GM19324 (cell line): Measurements from ENCODE around the gene BRIP1.
"Not testable (repeated sequence)": the region's sequence is repeated elsewhere in the genome, so short reads cannot be mapped to it uniquely, and the experiment has no call there.

Source experiments
- ATAC-seq: cut with Tn5 transposase; IDR thresholded peaks from one replicate; pipeline ENCODE4 v1.9.1; 2021; ENCODE audit warnings: mild to moderate bottlenecking, moderate library complexity; ENCODE audit not compliant: unreplicated experiment, low FRiP score

Gene BRIP1

GRCh38 chr17:61832463-61832862 is 30.9 kb downstream of the BRIP1 start:
- no peak for ATAC-seq

DNA sequence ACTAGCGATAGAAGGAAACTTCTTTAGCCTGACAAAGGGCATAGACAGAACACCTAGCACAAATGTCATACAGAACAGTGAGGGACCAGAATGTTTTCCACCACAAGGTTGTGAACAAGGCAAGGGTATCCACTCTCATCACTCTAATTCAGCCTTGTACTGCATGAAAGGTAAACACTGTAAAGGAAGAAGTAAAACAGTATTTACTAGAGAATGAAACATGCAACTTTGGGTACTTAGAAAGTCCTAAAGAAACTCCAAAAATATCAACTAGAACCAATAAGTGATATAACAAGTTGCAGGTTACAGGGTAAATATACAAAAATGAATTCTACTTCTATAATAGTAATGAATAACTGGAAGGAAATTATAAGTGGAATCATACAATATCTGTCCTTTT is 32.2 kb downstream of the BRIP1 start:
- no peak for ATAC-seq

DNA sequence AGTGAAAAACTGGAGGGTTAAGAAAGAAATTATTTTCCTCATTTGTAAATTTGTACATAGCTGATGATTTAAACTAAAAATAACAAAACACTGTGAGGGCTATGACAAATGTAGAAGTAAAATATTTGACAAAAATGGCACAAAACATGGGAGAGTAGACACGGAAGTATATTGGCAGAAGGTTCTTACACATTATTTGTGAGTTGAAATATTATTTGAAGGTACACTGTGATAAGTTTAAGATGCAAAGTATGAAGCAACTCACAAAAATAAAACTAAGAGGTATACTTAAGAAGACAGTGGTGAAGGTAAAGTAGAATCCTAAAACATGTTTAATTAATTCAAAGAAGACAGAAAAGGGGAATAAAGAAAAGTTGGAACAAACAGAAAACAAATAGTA is 34.6 kb downstream of the BRIP1 start:
- no peak for ATAC-seq

DNA sequence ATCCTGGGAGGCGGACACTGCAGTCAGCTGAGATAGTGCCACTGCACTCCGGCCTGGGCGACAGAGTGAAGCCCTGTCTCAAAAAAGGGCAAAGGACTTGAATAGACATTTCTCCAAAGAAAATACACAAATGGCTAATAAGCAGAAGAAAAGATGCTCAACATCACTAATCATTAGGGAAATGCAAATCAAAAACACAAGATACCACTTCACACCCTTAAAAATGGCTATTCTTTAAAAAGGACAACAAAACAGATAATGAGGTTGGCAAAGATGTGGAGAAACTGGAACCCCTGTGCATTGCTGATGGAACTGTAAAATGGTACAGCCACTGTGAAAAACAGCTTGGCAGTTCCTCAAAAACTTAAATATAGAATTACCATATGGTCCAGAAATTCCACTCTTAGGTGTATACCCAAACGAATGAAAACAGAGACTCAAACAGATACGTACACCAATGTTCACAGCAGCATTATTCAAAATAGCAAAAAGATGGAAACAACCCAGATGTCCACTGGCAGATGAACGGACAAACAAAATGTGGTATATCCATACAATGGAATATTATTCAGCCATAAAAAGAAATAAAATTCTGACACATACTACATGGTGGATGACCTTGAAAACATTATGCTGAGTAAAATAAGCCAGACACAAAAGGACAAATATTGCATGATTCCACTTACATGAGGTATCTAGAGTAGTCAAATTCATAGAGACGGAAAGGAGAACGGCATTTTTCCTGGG is 35.5 kb downstream of the BRIP1 start:
- ATAC-seq: no peak

GRCh38 chr17:61826866-61827265 is 36.5 kb downstream of the BRIP1 start:
- ATAC-seq: not testable (repeated sequence)

DNA sequence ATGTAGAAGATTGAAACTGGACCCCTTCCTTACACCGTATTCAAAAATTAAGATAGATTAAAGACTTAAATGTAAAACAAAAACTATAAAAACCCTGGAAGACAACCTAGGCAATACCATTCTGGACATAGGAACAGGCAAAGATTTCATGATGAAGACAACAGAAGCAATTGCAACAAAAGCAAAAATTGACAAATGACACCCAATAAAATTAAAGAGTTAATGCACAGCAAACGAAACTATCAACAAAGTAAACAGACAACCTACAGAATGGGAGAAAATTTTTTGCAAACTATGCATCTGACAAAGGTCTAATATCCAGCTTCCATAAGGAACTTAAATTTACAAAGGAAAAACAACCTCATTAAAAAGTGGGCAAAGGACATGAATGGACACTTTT is 37.1 kb downstream of the BRIP1 start:
- ATAC-seq: not testable (repeated sequence)

GRCh38 chr17:61825448-61826137 is 37.7 kb downstream of the BRIP1 start:
- ATAC-seq: no peak

DNA sequence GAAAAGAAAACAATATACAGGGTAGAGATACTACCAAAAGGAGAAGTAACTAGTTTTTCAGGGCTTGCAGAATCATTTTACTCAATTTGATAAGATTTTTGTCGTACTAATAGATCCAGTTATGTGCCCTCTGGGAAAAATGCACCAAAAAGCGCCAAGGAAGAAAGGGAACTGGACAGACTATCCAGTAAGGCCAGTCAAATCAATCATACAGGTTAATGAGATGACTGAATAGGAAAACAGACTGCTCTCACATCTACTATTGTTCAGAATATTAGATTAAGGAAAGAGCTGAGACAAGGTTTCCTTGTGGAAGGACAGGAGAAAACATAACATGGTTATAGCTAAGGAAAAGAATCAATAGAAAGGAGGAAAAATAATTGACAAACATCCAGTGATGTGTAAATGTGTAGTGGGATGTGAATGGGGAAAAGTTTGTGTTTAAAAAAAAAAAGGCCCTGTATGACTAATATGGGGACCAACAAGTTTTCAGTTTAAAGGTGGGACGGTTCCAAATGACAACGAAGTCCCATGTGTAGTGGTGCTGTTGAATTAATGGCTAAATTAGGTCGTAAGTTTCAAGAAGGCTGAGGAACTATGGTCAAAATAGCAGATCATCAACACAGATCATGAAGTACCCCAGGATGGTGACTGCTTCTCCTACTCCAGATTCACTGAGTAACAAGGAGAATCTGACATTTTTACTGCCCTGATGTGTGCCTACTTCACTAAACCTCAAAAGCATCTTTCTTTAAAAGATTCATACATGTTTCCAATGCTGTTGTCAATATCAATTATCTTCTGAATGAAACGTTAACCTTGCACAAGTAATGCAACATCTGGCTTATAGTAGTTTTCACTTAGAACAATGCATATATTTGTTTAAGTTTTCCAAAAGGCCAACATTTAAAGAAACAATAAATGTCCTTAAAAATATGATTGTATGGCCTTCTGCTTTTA is 40.7 kb downstream of the BRIP1 start:
- no peak for ATAC-seq

DNA sequence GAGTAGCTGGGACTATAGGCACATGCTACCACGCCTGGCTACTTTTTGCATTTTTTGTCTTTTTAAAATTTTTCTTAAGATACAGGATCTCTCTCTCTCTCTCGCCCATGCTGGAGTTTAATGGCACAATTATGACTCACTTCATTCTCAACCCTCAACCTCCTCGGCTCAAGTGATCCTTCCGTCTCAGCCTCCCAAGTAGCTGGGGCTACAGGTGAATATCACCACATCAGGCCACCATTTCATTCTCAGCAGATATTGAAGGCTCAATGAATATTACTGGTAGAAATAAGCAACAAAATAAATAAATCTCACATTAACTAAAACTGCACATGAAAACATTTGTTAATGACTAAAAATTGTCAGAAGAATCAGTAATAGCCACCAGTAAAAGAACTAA is 41.7 kb downstream of the BRIP1 start:
- ATAC-seq: no peak

- not testable (repeated sequence) for ATAC-seq
Measured at GRCh38 chr17:61819265-61819664, 44.1 kb downstream of the BRIP1 start.

- ATAC-seq: no peak
Measured at GRCh38 chr17:61818225-61818624, 45.1 kb downstream of the BRIP1 start.

GRCh38 chr17:61817452-61817851 is 45.9 kb downstream of the BRIP1 start:
- ATAC-seq: no peak

DNA sequence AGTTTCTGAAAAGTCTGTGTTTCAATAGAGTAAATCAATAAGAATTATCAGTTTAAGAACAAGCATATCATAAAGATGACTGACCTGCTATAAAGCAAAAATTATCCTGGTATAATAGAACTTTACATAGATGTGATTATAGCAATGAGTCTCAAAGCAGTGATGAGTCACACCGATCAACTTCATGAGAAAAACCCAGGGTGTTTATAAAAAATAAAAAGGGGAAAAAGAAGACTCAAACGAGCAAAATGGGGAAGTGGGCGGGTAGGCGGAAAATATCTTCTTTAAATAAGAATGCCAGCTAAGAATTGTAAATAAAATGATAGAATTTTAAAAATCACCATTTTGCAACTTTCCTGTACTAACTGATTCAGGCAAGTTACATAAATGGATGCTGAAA is 46.8 kb downstream of the BRIP1 start:
- no peak for ATAC-seq

DNA sequence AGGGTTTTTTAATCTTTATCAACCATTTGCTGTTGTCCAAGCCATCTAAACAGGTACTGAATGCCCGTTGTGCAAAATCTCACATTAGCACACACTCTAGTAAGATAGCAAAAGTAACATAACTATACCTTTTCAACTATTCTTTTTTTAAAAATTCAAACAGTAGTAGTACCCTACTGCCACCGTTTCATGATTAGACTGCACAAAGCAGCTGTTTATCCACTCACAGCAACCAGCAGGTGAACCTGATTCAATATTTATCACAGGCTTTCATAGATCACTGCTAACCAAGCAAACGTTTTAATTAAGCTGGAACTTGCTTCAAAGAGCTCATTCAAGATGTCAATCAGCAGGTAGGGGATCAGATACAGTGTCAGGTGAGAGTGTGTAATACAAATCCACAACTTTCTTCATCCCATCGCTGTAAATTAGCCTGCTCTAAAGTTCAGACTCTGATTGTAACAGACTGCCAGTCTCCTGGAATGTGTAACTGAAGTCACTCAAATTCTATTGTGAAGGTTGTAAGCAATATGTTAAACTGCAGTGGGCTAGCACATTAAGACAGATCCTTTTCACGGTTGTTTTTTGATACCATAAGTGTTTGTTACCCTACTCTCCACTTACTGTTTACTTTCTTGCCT is 47.3 kb downstream of the BRIP1 start:
- ATAC-seq: no peak

DNA sequence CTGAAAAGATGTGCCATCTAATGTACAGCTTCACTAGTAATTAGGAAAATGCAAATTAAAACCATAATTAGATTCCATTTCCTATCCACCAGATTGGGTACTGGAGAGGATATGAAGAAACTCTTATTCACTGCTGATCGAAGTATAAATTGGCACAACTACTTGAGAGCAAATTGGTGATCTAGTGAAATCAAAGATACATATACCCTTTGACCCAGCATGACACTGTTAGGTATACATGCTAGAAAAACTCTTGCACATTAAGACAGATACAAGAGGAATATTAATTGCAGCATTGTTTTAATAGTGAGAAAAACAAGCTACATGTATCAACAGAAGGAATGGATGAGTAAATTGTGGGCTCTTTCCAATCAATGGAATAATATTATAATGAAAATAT is 48.8 kb downstream of the BRIP1 start:
- ATAC-seq: no peak

GRCh38 chr17:61813211-61813610 is 50.1 kb downstream of the BRIP1 start:
- ATAC-seq: no peak

DNA sequence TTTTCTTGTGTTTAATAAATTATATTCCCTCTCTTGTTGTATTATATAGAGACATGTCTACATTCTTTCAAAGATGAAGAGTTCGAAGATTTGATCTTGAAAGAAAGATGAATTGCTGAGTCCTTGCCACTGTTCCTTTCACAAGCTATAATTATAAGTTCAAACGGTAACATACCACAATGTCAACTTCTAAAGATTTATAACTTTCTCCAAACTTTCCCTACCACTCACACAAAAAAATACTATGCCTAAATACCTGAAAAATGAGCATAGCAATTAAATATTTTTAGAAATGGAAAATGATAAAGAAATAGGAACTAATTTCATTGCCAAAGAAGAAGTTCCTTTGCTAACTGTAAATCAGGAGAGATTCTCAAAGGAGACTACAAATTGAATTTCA is 50.6 kb downstream of the BRIP1 start:
- ATAC-seq: no peak

DNA sequence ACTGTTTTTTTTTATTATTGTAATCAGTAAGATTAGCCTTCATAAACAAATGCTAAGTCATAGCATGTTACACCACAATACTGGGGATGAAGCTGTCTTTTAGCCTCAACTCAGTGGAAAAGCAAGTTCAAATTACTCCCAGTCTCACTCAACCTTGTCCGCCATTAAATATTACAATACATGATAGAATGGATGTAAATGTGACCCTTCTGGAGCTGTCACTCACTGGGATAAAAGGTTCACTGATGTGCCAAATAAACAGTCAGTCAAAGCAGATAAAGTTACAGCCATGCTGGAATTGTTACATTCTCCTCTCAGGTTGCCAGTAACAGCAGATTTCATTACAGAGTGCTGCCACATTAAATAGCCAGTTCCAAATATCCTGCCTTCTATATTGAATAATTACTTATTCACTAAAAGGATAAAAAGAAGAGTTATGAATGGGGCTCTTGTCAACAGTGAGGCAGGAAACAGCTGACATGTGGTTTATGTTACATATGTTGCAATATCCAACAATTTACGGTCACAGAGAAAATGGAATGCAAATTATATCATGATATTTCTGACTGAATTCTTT is 53.4 kb downstream of the BRIP1 start:
- no peak for ATAC-seq

DNA sequence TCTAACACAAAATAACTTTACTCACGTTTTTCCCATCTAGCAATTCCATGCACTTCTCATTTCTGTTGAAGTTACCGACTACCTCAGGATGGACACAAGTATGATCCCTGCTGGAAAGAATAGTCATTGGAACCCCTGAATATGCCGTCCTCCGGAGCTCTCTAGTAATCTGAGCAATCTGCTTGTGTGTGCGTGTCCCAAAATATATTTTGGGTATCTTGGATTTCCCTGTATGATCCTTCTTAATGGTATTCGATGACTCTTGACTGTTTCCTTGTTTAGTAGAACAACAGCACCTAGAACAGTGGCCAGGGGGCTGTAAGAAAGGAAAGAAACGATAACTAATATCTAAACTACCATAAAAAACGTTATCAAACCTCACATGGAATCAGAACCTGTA is 54.9 kb downstream of the BRIP1 start:
- no peak for ATAC-seq

- no peak for ATAC-seq
Measured at GRCh38 chr17:61806936-61807335, 56.4 kb downstream of the BRIP1 start.
